Erythroblast (primary cell): ENCODE data around the gene SLC7A5.

Source experiments
- GATA1 ChIP-seq: IDR thresholded peaks from 2 replicates; pipeline ENCODE4 v1.6.1; 2011; ENCODE audit warnings: low read depth, mild to moderate bottlenecking, control low read depth, low read length, moderate library complexity
- POLR2A ChIP-seq: IDR thresholded peaks from 2 replicates; pipeline ENCODE4 v1.6.1; 2011; ENCODE audit warnings: mild to moderate bottlenecking, low read length

DNA sequence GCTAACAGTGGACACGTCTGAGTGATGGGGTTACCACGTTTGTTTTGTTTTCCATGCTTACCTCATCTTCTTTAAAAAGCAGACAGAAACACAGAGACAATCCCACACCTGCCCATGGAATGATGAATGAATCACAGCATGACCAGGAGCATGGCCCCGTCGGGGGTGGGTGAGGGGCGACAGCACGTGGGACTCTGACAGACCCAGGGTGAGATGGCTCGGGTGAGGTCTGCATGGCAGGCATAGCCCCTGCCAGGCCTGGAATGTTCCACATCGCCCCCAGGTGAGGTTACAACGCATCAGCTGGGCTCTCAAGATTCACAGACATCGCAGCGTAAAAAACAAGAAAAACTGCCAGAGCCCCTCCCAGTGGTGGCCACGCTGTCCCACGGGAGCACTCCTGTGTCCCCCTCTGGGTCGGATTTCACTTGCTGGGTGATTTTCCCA, 18.1 kb downstream of the SLC7A5 start:
- no peak for TF ChIP-seq POLR2A
- TF ChIP-seq GATA1, result no peak
